A549 (cell line): ENCODE data around the gene LRP1. TPM values are rescaled to one million over a fixed set of nuclear protein-coding genes. Genes with fewer than 3 reads are reported as not detected.
A peak's percentile ranks its signal among the peaks of the same experiment; 100 is the strongest.

ENCODE experiments used
- ATAC-seq, 2 experiments: fragments of 200-7000 bp in 1 of 2; fragments of >200 bp in 1 of 2; cut with Nextera tagmentation in 1 of 2; cut with Tn5 transposase in 1 of 2; 3 replicates each; pipeline versions ENCODE4 v1.8.0 to v1.9.1; 2018 to 2020; ENCODE audit warnings: mild to moderate bottlenecking in 1 of 2, moderate library complexity in 1 of 2
- CTCF ChIA-PET: fragments of 300-600 bp; sonication (Branson Sonifier 250); formaldehyde crosslinking; extraction: SDS; loops from one replicate; lab custom pipeline; 2021; ENCODE audit warnings: antibody characterized with exemption, inconsistent platforms; lab: Yijun Ruan, JAX
- POLR2A ChIA-PET: fragments of 350-600 bp; formaldehyde crosslinking; extraction: SDS; loops from one replicate; lab custom pipeline; 2021; ENCODE audit warnings: antibody characterized with exemption, inconsistent platforms; lab: Yijun Ruan, JAX
- DNase-seq, 2 experiments: peaks; one replicate each; pipeline versions ENCODE4 v3.0.0 to v3.0.0-alpha.2; 2011 to 2016; ENCODE audit warnings: low read depth in 1 of 2, low spot score in 1 of 2
- FAIRE-seq: peaks from 2 replicates; lab custom pipeline; 2011; peaks lifted over from hg19 to GRCh38; lab: Jason Lieb, UNC
- H3K27ac ChIP-seq, 2 experiments: fragments of >200 bp; sonication (Bioruptor Twin); formaldehyde crosslinking; 3 replicates each; pipeline ENCODE4 v1.5.1; 2016 to 2017
- H3K4me1 ChIP-seq: fragments of >200 bp; sonication (Bioruptor Twin); formaldehyde crosslinking; 3 replicates; pipeline ENCODE4 v1.6.1; 2016
- H3K4me2 ChIP-seq: fragments of >200 bp; sonication (Bioruptor Twin); formaldehyde crosslinking; 3 replicates; pipeline ENCODE4 v1.6.1; 2016
- H3K4me3 ChIP-seq: fragments of >200 bp; sonication (Bioruptor Twin); formaldehyde crosslinking; 3 replicates; pipeline ENCODE4 v1.5.1; 2016
- H3K9me3 ChIP-seq: fragments of >200 bp; sonication (Bioruptor Twin); formaldehyde crosslinking; 3 replicates; pipeline ENCODE4 v1.6.1; 2016
- ATOH8 ChIP-seq: fragments of 250-450 bp; sonication (Bioruptor Pico); IDR thresholded peaks from 2 replicates; pipeline ENCODE4 v1.5.0; 2020; ENCODE audit warnings: low read depth, mild to moderate bottlenecking, moderate library complexity
- BCL3 ChIP-seq: fragments of >200 bp; sonication (Bioruptor Twin); formaldehyde crosslinking; IDR thresholded peaks from 3 replicates; pipeline ENCODE4 v1.6.1; 2016
- BHLHE40 ChIP-seq: IDR thresholded peaks from 2 replicates; pipeline ENCODE4 v1.6.1; 2012; ENCODE audit warnings: low read depth, low read length, inconsistent platforms
- CEBPB ChIP-seq, 2 experiments: fragments of >200 bp in 1 of 2; sonication (Bioruptor Twin) in 1 of 2; formaldehyde crosslinking in 1 of 2; IDR thresholded peaks; 2 replicates each; pipeline ENCODE4 v1.6.1; 2012 to 2016
- CHD4 ChIP-seq: fragments of 200-600 bp; sonication (generic); IDR thresholded peaks from 2 replicates; pipeline ENCODE4 v1.6.1; 2016; ENCODE audit warnings: antibody characterized with exemption, mild to moderate bottlenecking, borderline replicate concordance
- CTCF ChIP-seq: fragments of >200 bp; sonication (Bioruptor Twin); formaldehyde crosslinking; IDR thresholded peaks from 3 replicates; pipeline ENCODE4 v1.5.1; 2016
- EHF ChIP-seq: fragments of 250-450 bp; sonication (Bioruptor Pico); IDR thresholded peaks from 2 replicates; pipeline ENCODE4 v1.5.0; 2020; ENCODE audit warnings: mild to moderate bottlenecking
- EHMT2 ChIP-seq: fragments of 200-600 bp; sonication (generic); IDR thresholded peaks from 2 replicates; pipeline ENCODE4 v1.6.1; 2016; ENCODE audit warnings: antibody characterized with exemption, low read depth, mild to moderate bottlenecking, moderate library complexity
- EP300 ChIP-seq, 2 experiments: fragments of >200 bp; sonication (Bioruptor Twin); formaldehyde crosslinking; IDR thresholded peaks; 2 replicates in 1 of 2; 3 replicates in 1 of 2; pipeline ENCODE4 v1.6.1; 2016 to 2017
- FOSL2 ChIP-seq, 2 experiments: fragments of 450-650 bp in 1 of 2; fragments of >200 bp in 1 of 2; sonication (Bioruptor Twin) in 1 of 2; formaldehyde crosslinking; IDR thresholded peaks; 2 replicates each; pipeline versions ENCODE4 v1.5.0 to v1.6.1; 2016 to 2020; ENCODE audit warnings: mild to moderate bottlenecking in 1 of 2, moderate library complexity in 1 of 2
- FOXS1 ChIP-seq: fragments of 250-450 bp; sonication (Bioruptor Pico); IDR thresholded peaks from 2 replicates; pipeline ENCODE4 v1.5.0; 2020; ENCODE audit warnings: mild to moderate bottlenecking, moderate library complexity
- GATA3 ChIP-seq: IDR thresholded peaks from 2 replicates; pipeline ENCODE4 v1.6.1; 2012; ENCODE audit warnings: borderline replicate concordance
- HES2 ChIP-seq: fragments of >200 bp; sonication (Bioruptor Twin); formaldehyde crosslinking; IDR thresholded peaks from 2 replicates; pipeline ENCODE4 v1.6.1; 2016
- HEYL ChIP-seq: fragments of 250-450 bp; sonication (Bioruptor Pico); IDR thresholded peaks from 2 replicates; pipeline ENCODE4 v1.8.0; 2021; ENCODE audit warnings: mild to moderate bottlenecking, moderate library complexity
- HOXB13 ChIP-seq: fragments of 250-450 bp; sonication (Bioruptor Pico); IDR thresholded peaks from 2 replicates; pipeline ENCODE4 v1.5.0; 2020; ENCODE audit warnings: low read depth, mild to moderate bottlenecking, moderate library complexity
- JUN ChIP-seq, 2 experiments: fragments of >200 bp; sonication (Bioruptor Twin); formaldehyde crosslinking; IDR thresholded peaks; 2 replicates in 1 of 2; 3 replicates in 1 of 2; pipeline ENCODE4 v1.6.1; 2016 to 2017
- KDM5A ChIP-seq: fragments of 200-600 bp; sonication (generic); IDR thresholded peaks from 2 replicates; pipeline ENCODE4 v1.6.1; 2016; ENCODE audit warnings: antibody characterized with exemption, mild to moderate bottlenecking
- MAX ChIP-seq: IDR thresholded peaks from 2 replicates; pipeline ENCODE4 v1.6.1; 2012
- PBX3 ChIP-seq: IDR thresholded peaks from 2 replicates; pipeline ENCODE4 v1.6.1; 2012
- PHF8 ChIP-seq: fragments of 200-600 bp; sonication (generic); IDR thresholded peaks from 2 replicates; pipeline ENCODE4 v1.6.1; 2016; ENCODE audit warnings: low read depth, mild to moderate bottlenecking, antibody characterized with exemption, moderate library complexity, borderline replicate concordance
- POLR2A ChIP-seq: IDR thresholded peaks from 2 replicates; pipeline ENCODE4 v1.6.1; 2012; ENCODE audit warnings: mild to moderate bottlenecking, low read length
- RAD21 ChIP-seq, 2 experiments: fragments of >200 bp in 1 of 2; sonication (Bioruptor Twin) in 1 of 2; formaldehyde crosslinking in 1 of 2; IDR thresholded peaks in 1 of 2; conservative IDR thresholded peaks in 1 of 2; 2 replicates in 1 of 2; 3 replicates in 1 of 2; pipeline ENCODE4 v1.6.1; 2012 to 2018; ENCODE audit warnings: inconsistent platforms in 1 of 2
- RARB ChIP-seq: fragments of 250-450 bp; sonication (Bioruptor Pico); IDR thresholded peaks from 2 replicates; pipeline ENCODE4 v1.8.0; 2021; ENCODE audit warnings: mild to moderate bottlenecking, moderate library complexity
- REST ChIP-seq: fragments of 200-600 bp; sonication (generic); IDR thresholded peaks from 2 replicates; pipeline ENCODE4 v1.6.1; 2016; ENCODE audit warnings: antibody characterized with exemption, mild to moderate bottlenecking, moderate library complexity
- RNF2 ChIP-seq: fragments of 200-600 bp; sonication (generic); IDR thresholded peaks from 2 replicates; pipeline ENCODE4 v1.6.1; 2016; ENCODE audit warnings: low read depth, mild to moderate bottlenecking, antibody characterized with exemption, moderate library complexity, borderline replicate concordance
- SMC3 ChIP-seq: fragments of >200 bp; sonication (Bioruptor Twin); formaldehyde crosslinking; IDR thresholded peaks from 3 replicates; pipeline ENCODE4 v1.6.1; 2018; ENCODE audit warnings: inconsistent platforms
- USF2 ChIP-seq: fragments of 450-650 bp; IDR thresholded peaks from 2 replicates; pipeline ENCODE4 v1.6.1; 2014; ENCODE audit warnings: antibody characterized with exemption
- ZNF302 ChIP-seq: fragments of 250-450 bp; sonication (Bioruptor Pico); IDR thresholded peaks from 2 replicates; pipeline ENCODE4 v1.9.0; 2021; ENCODE audit warnings: inconsistent platforms, mild to moderate bottlenecking, moderate library complexity
- ZSCAN20 ChIP-seq: fragments of 250-450 bp; sonication (Bioruptor Pico); IDR thresholded peaks from 2 replicates; pipeline ENCODE4 v1.8.0; 2022; ENCODE audit warnings: mild to moderate bottlenecking, moderate library complexity
- WGBS: methylation state at CpG from one replicate; pipeline ENCODE4 v1.1.6; 2017; ENCODE audit errors: missing lambda C conversion rate; 5-methylcytosine and 5-hydroxymethylcytosine counted together
- polyA plus RNA-seq, 4 experiments: library from polyadenylated mRNA; depleted of rRNA in 3 of 4; stranded (reverse); fragments of >200 nt; fragmentation: RNase III in 1 of 4; extraction: RNeasy Plus Mini Kit Qiagen cat#74134 plus additional on column Dnase treatment in 1 of 4; gene quantifications; 2 replicates in 3 of 4; 3 replicates in 1 of 4; pipeline ENCODE4 v1.2.3, GENCODE V29; 2011 to 2017

The LRP1 gene
- polyA plus RNA-seq, 2 of the 4 experiments (the other 2 are of a cell fraction), result 5.6 to 9.4 TPM

GRCh38 chr12:57127101-57127725 is 1.1 kb upstream of the LRP1 start:
- DNase-seq, result peak; percentile 70 to 79
- ATAC-seq, result peak in 1 of 2 experiments; percentile 66; a peak in 3 of 6 replicates
- peaks cover 4% of the 10 kb centered on the region; the same call in 1 of the 3 replicates for H3K9me3 ChIP-seq
- H3K27ac ChIP-seq, result peak overlapping the region; percentile 88 to 97
- POLR2A ChIA-PET, result interaction anchor here (0.8 to 2.2 kb wide), 6 partner anchors 16 to 402 kb away, joined by 3 to 20 read pairs (median 4); partner anchors contain the start of genes NACA and STAT6
- CTCF ChIA-PET, result interaction anchor here (0.9 to 20.0 kb wide), 14 partner anchors 8 to 326 kb away, joined by 3 to 1152 read pairs (median 4); partner anchors contain the start of genes LRP1-AS and STAT6
- H3K4me1 ChIP-seq, result peaks cover 25% of the 10 kb centered on the region; the same call in 2 of the 3 replicates
- peak overlapping the region; percentile 64 for H3K4me3 ChIP-seq
- peak overlapping the region; percentile 90 for H3K4me2 ChIP-seq
- WGBS, result 12% methylated on average over 26 of the region's 26 CpGs
- no peak for FAIRE-seq
- TF ChIP-seq CEBPB (IDR thresholded peaks at IDR 0.05) (no peak), ZSCAN20 (no peak), ZNF302 (CRISPR knock-in tag) (no peak), BHLHE40 (no peak), USF2 (no peak), PHF8 (no peak), RNF2 (0 out of 2 replicates have a peak, but pooled peaks have one; percentile 10), EHF (CRISPR knock-in tag) (no peak), REST (no peak), SMC3 (peak; percentile 57), MAX (peak; percentile 58), EP300 (IDR thresholded peaks at IDR 0.05) (no peak), BCL3 (0 out of 3 replicates have a peak, but pooled peaks have one; percentile 6), CHD4 (no peak), FOXS1 (CRISPR knock-in tag) (no peak), HEYL (CRISPR knock-in tag) (no peak), HOXB13 (no peak), RARB (no peak), POLR2A (no peak; the same call in 1 of the 2 replicates), JUN (IDR thresholded peaks at IDR 0.05) (no peak; a peak in 1 of 5 replicates), KDM5A (no peak), FOSL2 (IDR thresholded peaks at IDR 0.05) (0 out of 2 replicates have a peak, but pooled peaks have one; percentile 28), FOSL2 (CRISPR knock-in tag; IDR thresholded peaks at IDR 0.05) (no peak), GATA3 (no peak), EHMT2 (no peak), CTCF (peak; percentile 36; the same call in 2 of the 3 replicates), PBX3 (no peak), ATOH8 (no peak), RAD21 (conservative IDR thresholded peaks at IDR 0.05 in 1 of 2, IDR thresholded peaks at IDR 0.05 in 1 of 2) (peak; percentile 44 to 52), HES2 (no peak)
